Peyer's patch (tissue), 4 donors: ENCODE measurements around the gene TBL2.
"Not testable (repeated sequence)": the region's sequence is repeated elsewhere in the genome, so short reads cannot be mapped to it uniquely, and the experiment has no call there.

Source experiments
- CTCF ChIP-seq, 6 experiments: fragments of 450-650 bp in 4 of 6; fragments of 200-600 bp in 2 of 6; sonication (generic) in 1 of 6; IDR thresholded peaks; one replicate each; pipeline ENCODE4 v1.5.1; 2017 to 2019; ENCODE audit warnings: antibody characterized with exemption in 6 of 6, mild to moderate bottlenecking in 3 of 6, moderate library complexity in 1 of 6
- POLR2A ChIP-seq, 2 donors: fragments of 450-650 bp; IDR thresholded peaks; one replicate each; pipeline ENCODE4 v1.5.1; 2017; ENCODE audit warnings: antibody characterized with exemption in 2 of 2, mild to moderate bottlenecking in 2 of 2, moderate library complexity in 2 of 2

GRCh38 chr7:73550093-73550492 is 28.3 kb downstream of the TBL2 start:
- not testable (repeated sequence) for TF ChIP-seq CTCF, POLR2A (IDR thresholded peaks at IDR 0.05)
